ENCODE results near the gene ETV7.
"Not testable (repeated sequence)": the region's sequence is repeated elsewhere in the genome, so short reads cannot be mapped to it uniquely, and the experiment has no call there.

ETV7 gene

GRCh38 chr6:36382976-36383375, 4.5 kb downstream of the ETV7 start:
- DNase-seq, result no peak

DNA sequence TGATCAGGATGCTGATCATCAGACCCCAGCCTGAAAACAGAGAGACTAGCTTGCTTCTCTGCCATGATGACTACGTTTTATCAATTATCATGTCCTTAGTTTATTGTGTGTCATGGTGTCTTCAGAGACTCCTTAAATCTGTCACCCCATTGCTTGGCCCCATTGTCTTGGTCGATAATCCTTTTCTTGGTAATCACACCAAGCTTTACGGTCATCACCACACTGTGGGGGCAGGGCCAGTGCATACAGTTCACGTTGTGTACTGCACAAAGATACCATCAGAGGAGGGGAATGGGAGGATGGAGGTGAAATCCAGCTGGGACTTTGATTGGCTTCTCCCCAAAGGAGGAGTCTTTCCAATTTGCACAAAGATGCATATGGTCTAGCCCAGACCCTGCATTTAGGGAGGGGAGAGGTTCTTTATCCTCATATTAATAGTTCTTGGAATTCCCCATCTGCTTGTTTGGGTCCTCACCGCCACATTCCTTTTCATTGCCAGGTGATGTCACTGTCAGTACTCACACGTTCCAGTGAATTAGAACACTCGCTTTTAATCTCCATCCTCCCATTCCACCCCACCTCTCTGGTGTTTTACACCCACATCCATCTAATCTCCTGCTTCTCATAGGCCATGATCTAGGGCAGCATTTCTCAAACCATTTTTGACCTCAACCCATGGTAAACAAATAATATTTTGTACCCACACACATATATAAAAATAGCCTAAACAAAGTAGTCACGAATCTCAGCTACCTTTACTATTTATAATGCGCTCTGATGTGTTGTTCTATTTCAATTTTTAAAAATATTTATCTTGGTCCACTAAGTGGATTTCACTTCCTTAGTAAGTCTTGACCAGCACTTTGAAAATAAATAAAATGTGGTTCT, 5.7 kb downstream of the ETV7 start:
- DNase-seq, result no peak

DNA sequence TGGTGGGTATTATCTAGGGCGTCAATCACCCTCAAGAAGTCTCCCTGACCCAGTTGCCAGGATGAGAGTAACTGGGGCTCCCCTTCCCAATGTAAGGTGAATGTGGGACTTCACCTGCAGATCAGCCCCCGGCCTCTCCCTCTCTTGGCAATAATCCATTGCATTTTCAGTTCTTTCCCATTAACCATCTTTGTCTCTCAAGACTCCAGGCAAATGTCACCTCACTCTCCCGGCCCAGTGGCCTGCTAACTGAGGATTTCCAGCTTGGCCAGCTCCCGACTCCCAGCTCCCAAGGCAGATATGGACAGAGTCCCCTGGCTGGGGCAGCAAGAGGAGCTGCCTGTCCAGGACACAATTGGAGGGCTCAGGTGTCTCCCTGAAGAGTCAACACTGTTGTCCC, 7.3 kb downstream of the ETV7 start:
- no peak for DNase-seq

GRCh38 chr6:36378936-36379335, 8.5 kb downstream of the ETV7 start:
- DNase-seq, result no peak

- no peak for DNase-seq
These were observed 9.1 kb downstream of the ETV7 start for GRCh38 chr6:36378243-36378920.

DNA sequence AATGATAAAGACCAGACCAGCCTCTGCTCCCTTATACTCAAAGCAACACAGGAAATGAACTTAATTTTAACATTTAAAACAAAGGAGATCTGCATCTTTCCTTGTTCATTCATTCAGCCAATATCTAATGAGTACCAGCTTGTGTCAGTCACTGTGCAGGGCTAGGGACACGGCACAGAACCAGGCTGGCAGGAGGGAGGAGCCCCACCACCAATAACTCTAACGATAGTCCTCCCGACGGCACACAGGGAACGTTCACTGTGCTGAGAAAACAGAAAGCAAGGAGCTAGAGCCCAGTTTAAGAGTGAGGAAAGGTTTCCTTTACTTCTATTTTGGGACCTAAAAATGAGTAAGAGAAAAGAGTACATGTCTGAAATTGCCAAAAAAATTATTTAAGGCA, 9.9 kb downstream of the ETV7 start:
- no peak for DNase-seq

GRCh38 chr6:36376742-36377141, 10.7 kb downstream of the ETV7 start:
- no peak for DNase-seq

DNA sequence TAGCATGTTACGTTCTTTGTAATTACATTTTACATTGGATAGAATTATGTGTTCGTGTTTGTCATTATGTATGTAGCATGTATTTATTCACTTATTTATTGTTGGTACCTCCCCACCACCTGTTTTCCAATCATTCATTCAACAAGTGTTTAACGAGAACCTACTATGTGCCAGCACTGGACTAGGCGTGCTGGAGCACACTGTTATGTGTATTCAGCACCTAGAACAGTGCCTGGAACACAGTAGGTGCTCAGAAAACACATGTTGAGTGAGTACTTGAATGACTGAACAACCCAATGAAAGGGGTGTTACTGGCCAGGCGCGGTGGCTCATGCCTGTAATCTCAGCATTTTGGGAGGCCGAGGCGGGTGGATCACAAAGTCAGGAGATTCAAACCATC, 11.3 kb downstream of the ETV7 start:
- no peak for DNase-seq

- DNase-seq, result no peak
These were observed 11.8 kb downstream of the ETV7 start for GRCh38 chr6:36375644-36376155.

- DNase-seq, result no peak
These were observed 12.5 kb downstream of the ETV7 start for GRCh38 chr6:36374972-36375371.

DNA sequence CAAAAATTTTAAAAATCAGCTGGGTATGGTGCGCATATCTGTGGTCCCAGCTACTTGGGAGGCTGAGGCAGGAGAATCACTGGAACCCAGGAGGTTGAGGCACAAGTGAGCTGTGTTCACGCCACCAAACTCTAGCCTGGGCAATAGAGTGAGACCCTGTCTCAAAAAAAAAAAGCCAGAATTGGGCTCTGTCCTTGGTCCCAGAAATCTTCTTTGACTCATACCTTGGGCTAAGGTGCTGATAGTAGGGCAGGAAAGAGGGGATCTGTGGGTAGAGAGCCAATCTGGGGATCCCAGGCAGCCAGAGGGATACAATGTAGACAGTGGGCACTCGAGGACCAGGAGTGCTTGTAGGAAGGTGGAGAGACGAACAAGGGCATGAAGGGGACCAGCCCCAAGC, 13.3 kb downstream of the ETV7 start:
- no peak for DNase-seq

GRCh38 chr6:36373368-36374019, 14.0 kb downstream of the ETV7 start:
- DNase-seq, result no peak

- DNase-seq, result no peak
These were observed 15.4 kb downstream of the ETV7 start for GRCh38 chr6:36372088-36372487.

GRCh38 chr6:36371211-36371610, 16.3 kb downstream of the ETV7 start:
- DNase-seq, result no peak

GRCh38 chr6:36370638-36371037, 16.8 kb downstream of the ETV7 start:
- no peak for DNase-seq

GRCh38 chr6:36368921-36369865, 18.3 kb downstream of the ETV7 start:
- DNase-seq, result peak; percentile 67

DNA sequence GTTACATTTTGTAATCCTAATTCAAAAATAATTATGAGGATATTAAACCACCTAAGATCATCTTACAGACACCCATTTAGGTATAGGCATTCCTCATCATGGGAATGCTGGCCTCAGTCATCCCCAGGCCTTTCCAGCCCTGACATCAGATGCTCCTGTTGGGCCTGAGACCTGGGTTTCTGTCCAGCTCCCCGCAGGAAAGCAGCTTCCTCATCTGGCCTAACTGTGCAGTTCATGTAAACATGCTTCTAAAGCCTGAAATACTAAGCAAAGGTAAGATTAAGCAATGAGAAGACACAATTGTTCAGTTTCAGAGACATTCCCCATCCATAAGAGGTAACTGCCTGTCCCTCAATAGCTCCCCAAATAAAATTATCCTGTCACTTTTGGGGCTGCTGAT, 19.0 kb downstream of the ETV7 start:
- no peak for DNase-seq

GRCh38 chr6:36367743-36368142, 19.7 kb downstream of the ETV7 start:
- no peak for DNase-seq

DNA sequence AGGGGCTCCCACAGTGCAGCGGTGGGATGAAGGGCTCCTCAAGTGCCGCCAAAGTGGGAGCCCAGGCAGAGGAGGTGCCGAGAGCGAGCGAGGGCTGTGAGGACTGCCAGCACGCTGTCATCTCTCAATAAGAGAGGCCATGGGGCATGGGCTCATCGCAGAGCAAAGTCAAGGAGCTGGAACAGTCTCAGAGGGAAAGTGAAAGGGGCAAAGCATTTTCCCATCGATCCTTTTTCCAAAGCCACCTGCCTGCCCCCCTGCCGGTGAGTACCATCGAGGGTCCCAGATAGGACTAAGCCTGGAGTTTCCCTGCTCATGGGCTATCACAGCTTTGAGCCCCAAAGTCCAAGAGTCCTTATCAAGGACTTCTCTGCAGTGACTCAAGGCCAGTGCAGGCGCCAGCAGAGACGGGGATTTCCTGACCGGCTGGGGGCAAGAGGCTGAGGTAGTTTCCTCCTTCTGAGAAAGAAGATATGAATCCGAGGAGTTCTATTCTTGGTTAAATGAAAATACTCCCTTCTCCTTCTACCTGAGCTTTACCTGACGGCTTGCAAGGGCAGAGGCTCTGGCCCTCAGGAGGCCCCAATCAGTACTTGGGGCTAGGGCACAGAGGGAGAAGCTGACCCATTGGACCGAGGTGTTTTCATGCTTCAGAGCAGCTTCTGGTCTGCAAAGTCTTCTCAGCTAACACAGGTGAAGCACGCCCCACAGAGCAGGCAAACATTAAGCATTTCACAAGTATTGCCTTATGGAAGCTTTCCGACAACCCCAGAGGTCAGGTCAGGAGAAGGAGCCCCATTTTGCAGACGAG, 22.6 kb downstream of the ETV7 start:
- DNase-seq, result no peak

GRCh38 chr6:36364061-36364635, 23.3 kb downstream of the ETV7 start:
- not testable (repeated sequence) for DNase-seq

- DNase-seq, result not testable (repeated sequence)
These were observed 24.1 kb downstream of the ETV7 start for GRCh38 chr6:36363371-36363752.
